H9 (cell line): Measurements from ENCODE around the gene HDHD3. TPM values are rescaled to one million over a fixed set of nuclear protein-coding genes. Genes with fewer than 3 reads are reported as not detected.

Experiments
- DNase-seq: peaks from one replicate; pipeline ENCODE4 v3.0.0-alpha.2; 2017
- H2AFZ ChIP-seq: one replicate; pipeline ENCODE4 v1.6.1; 2013; ENCODE audit warnings: mild to moderate bottlenecking, low read length, control low read depth, moderate library complexity
- H2AK5ac ChIP-seq: 2 replicates; pipeline ENCODE4 v1.6.1; 2013; ENCODE audit warnings: low read length, control low read depth, mixed read lengths; ENCODE audit not compliant: insufficient read length
- H2BK120ac ChIP-seq: one replicate; pipeline ENCODE4 v1.6.1; 2013; ENCODE audit warnings: low read depth, mild to moderate bottlenecking, low read length, control low read depth, inconsistent platforms; ENCODE audit not compliant: poor library complexity, severe bottlenecking
- H2BK12ac ChIP-seq: 2 replicates; pipeline ENCODE4 v1.6.1; 2013; ENCODE audit warnings: low read length, control low read depth, mixed read lengths, low read depth; ENCODE audit not compliant: insufficient read length
- H2BK15ac ChIP-seq: 2 replicates; pipeline ENCODE4 v1.6.1; 2013; ENCODE audit warnings: low read depth, low read length, control low read depth
- H2BK20ac ChIP-seq: one replicate; pipeline ENCODE4 v1.6.1; 2013; ENCODE audit warnings: low read depth, mild to moderate bottlenecking, low read length, control low read depth, inconsistent platforms; ENCODE audit not compliant: poor library complexity, severe bottlenecking
- H2BK5ac ChIP-seq: 2 replicates; pipeline ENCODE4 v1.6.1; 2013; ENCODE audit warnings: low read length, control low read depth, mixed read lengths; ENCODE audit not compliant: insufficient read length
- H3K14ac ChIP-seq: 2 replicates; pipeline ENCODE4 v1.6.1; 2013; ENCODE audit warnings: low read length, control low read depth; ENCODE audit not compliant: insufficient read depth
- H3K18ac ChIP-seq: 2 replicates; pipeline ENCODE4 v1.6.1; 2013; ENCODE audit warnings: low read depth, mild to moderate bottlenecking, mixed read lengths, low read length, control low read depth; ENCODE audit not compliant: insufficient read length
- H3K23ac ChIP-seq: 2 replicates; pipeline ENCODE4 v1.6.1; 2013; ENCODE audit warnings: low read length, control low read depth, mixed read lengths, low read depth; ENCODE audit not compliant: insufficient read length
- H3K23me2 ChIP-seq: 2 replicates; pipeline ENCODE4 v1.6.1; 2013; ENCODE audit warnings: low read depth, mild to moderate bottlenecking, mixed read lengths, low read length, control low read depth; ENCODE audit not compliant: insufficient read length, poor library complexity, severe bottlenecking
- H3K27ac ChIP-seq: 2 replicates; pipeline ENCODE4 v1.5.1; 2013; ENCODE audit warnings: low read length, control low read depth, mixed read lengths, low read depth; ENCODE audit not compliant: insufficient read length
- H3K27me3 ChIP-seq: 2 replicates; pipeline ENCODE4 v1.6.1; 2013; ENCODE audit warnings: low read length, control low read depth, inconsistent platforms; ENCODE audit not compliant: insufficient read depth
- H3K4ac ChIP-seq: 2 replicates; pipeline ENCODE4 v1.6.1; 2013; ENCODE audit warnings: low read depth, mild to moderate bottlenecking, control low read depth, inconsistent platforms, low read length, moderate library complexity
- H3K4me1 ChIP-seq: 2 replicates; pipeline ENCODE4 v1.6.1; 2013; ENCODE audit warnings: low read length, control low read depth, inconsistent platforms; ENCODE audit not compliant: insufficient read depth
- H3K4me2 ChIP-seq: 2 replicates; pipeline ENCODE4 v1.6.1; 2013; ENCODE audit warnings: low read length, control low read depth, mixed read lengths; ENCODE audit not compliant: insufficient read length, insufficient read depth
- H3K56ac ChIP-seq: 2 replicates; pipeline ENCODE4 v1.6.1; 2013; ENCODE audit warnings: low read depth, mild to moderate bottlenecking, mixed read lengths, low read length, control low read depth; ENCODE audit not compliant: insufficient read length
- H3K79me1 ChIP-seq: 2 replicates; pipeline ENCODE4 v1.6.1; 2013; ENCODE audit warnings: low read depth, mild to moderate bottlenecking, moderate library complexity, low read length, control low read depth, inconsistent platforms; ENCODE audit not compliant: insufficient read depth, poor library complexity, severe bottlenecking
- H3K79me2 ChIP-seq: 2 replicates; pipeline ENCODE4 v1.6.1; 2013; ENCODE audit warnings: low read length, control low read depth, inconsistent platforms; ENCODE audit not compliant: insufficient read depth
- H3K9ac ChIP-seq: 2 replicates; pipeline ENCODE4 v1.6.1; 2013; ENCODE audit warnings: low read length, control low read depth, mixed read lengths; ENCODE audit not compliant: insufficient read length; ENCODE audit errors: extremely low read depth
- H3K9me3 ChIP-seq: one replicate; pipeline ENCODE4 v1.6.1; 2013; ENCODE audit warnings: low read depth, low read length, inconsistent platforms; ENCODE audit not compliant: control insufficient read depth
- H3T11ph ChIP-seq: one replicate; pipeline ENCODE4 v1.6.1; 2013; ENCODE audit warnings: mild to moderate bottlenecking, low read length, control low read depth, inconsistent platforms
- H4K20me1 ChIP-seq: one replicate; pipeline ENCODE4 v1.6.1; 2013; ENCODE audit not compliant: control insufficient read depth, insufficient read length, insufficient read depth
- H4K5ac ChIP-seq: 2 replicates; pipeline ENCODE4 v1.6.1; 2013; ENCODE audit warnings: low read depth, mild to moderate bottlenecking, mixed read lengths, low read length, control low read depth; ENCODE audit not compliant: insufficient read length
- H4K8ac ChIP-seq: replicated peaks from 2 replicates; pipeline ENCODE4 v1.6.1; 2013; ENCODE audit warnings: low read length, control low read depth, mixed read lengths, low read depth; ENCODE audit not compliant: insufficient read length
- H4K91ac ChIP-seq: 2 replicates; pipeline ENCODE4 v1.6.1; 2013; ENCODE audit warnings: low read depth, mild to moderate bottlenecking, moderate library complexity, mixed read lengths, low read length, control low read depth; ENCODE audit not compliant: insufficient read length
- H3K27ac Mint-ChIP-seq, 3 experiments: 2 replicates in 2 of 3; 3 replicates in 1 of 3; pipeline ENCODE4 v1.8.0; 2020 to 2021; ENCODE audit warnings: mixed read lengths in 3 of 3, mild to moderate bottlenecking in 1 of 3, moderate library complexity in 1 of 3
- H3K27me3 Mint-ChIP-seq: 2 replicates; pipeline ENCODE4 v1.8.0; 2021; ENCODE audit warnings: low read depth, mild to moderate bottlenecking, moderate library complexity, mixed read lengths
- H3K36me3 Mint-ChIP-seq, 3 experiments: 2 replicates in 2 of 3; 3 replicates in 1 of 3; pipeline ENCODE4 v1.8.0; 2020 to 2021; ENCODE audit warnings: low read depth in 3 of 3, mixed read lengths in 3 of 3; ENCODE audit not compliant: insufficient read depth in 1 of 3
- H3K4me1 Mint-ChIP-seq, 2 experiments: 2 replicates each; pipeline ENCODE4 v1.8.0; 2020; ENCODE audit warnings: mixed read lengths in 2 of 2
- H3K4me3 Mint-ChIP-seq, 2 experiments: 2 replicates in 1 of 2; 3 replicates in 1 of 2; pipeline ENCODE4 v1.8.0; 2020 to 2021; ENCODE audit warnings: mild to moderate bottlenecking in 2 of 2, mixed read lengths in 2 of 2, moderate library complexity in 1 of 2
- H3K9me3 Mint-ChIP-seq, 2 experiments: 2 replicates in 1 of 2; 3 replicates in 1 of 2; pipeline ENCODE4 v1.8.0; 2020; ENCODE audit warnings: mild to moderate bottlenecking in 2 of 2, mixed read lengths in 2 of 2, moderate library complexity in 1 of 2
- CTCF ChIP-seq: fragments of 200-600 bp; sonication (generic); conservative IDR thresholded peaks from 3 replicates; pipeline ENCODE4 v1.8.0; 2021; ENCODE audit warnings: antibody characterized with exemption, mild to moderate bottlenecking
- WGBS: extraction: QIAGEN DNeasy Blood & Tissue Kit; methylation state at CpG from one replicate; pipeline ENCODE4 v1.1.7; 2013; ENCODE audit warnings: missing lambda C conversion rate, low lambda C conversion rate, mixed read lengths; ENCODE audit not compliant: insufficient read length; ENCODE audit errors: extremely low coverage; 5-methylcytosine and 5-hydroxymethylcytosine counted together
- total RNA-seq: library from RNA; stranded (reverse); gene quantifications from 2 replicates; pipeline ENCODE4 v1.2.1, GENCODE V29; 2021

HDHD3 gene
- total RNA-seq, 1 experiment from 2014 or later: 10.9 TPM

DNA sequence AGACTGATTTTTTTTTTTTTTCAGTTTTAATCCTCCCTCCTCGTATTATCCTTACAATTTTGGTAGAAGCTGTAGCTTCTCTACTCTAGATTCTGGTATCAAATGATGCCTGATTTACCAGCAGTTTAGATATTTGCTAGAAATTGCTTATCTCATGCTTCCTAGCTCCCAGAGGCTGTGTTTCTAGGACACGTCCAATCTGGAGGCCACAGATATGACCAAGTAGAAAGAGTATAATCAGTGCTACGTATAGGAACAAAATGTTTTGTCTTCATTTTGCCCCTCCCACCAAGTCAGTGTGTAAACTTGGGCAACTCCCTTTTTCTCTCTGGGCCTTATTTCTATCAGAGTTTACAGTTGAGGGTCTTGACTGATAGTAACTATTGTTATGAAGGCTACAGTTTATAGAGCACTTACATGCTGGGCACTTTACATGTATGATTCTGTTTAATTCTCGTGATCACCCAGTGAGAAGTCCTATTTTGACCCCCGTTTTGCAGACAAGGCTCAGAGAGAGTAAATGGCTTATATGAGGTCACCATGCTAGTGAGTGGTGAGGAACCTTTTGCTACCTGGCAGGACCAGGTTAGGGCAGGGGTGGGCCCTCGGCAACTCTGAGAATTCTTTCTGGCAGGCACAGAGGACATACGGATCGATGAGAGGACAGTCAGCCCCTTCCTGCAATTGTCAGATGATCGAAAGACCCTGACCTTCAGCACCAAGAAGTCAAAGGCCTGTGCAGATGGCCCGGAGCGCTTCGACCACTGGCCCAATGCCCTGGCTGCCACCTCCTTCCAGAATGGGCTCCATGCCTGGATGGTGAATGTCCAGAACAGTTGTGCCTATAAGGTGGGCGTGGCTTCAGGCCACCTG, 7.6 kb downstream of the HDHD3 start:
- H4K5ac ChIP-seq: no peak overlapping the region
- H3K23me2 ChIP-seq: peaks cover 3% of the 10 kb centered on the region
- no peak overlapping the region for H3T11ph ChIP-seq
- no peaks in the 10 kb centered on the region for H3K4me1 ChIP-seq
- no peak overlapping the region for H3K4me3 Mint-ChIP-seq
- no peak for DNase-seq
- no peaks in the 10 kb centered on the region for H3K27me3 Mint-ChIP-seq
- H3K79me2 ChIP-seq: no peaks in the 10 kb centered on the region
- no peak overlapping the region for H2BK120ac ChIP-seq
- no peaks in the 10 kb centered on the region for H3K9me3 ChIP-seq
- no peak for TF ChIP-seq CTCF
- no peaks in the 10 kb centered on the region for H3K9me3 Mint-ChIP-seq
- H3K4me1 Mint-ChIP-seq: peaks cover 8 to 15% of the 10 kb centered on the region in 2 experiments
- H3K27ac ChIP-seq: no peak overlapping the region
- no peak overlapping the region for H3K9ac ChIP-seq
- no peak overlapping the region for H3K14ac ChIP-seq
- H2AK5ac ChIP-seq: no peak overlapping the region
- H2AFZ ChIP-seq: no peak overlapping the region
- no CpG with 5 or more reads among the region's 13 CpGs for WGBS
- no peak overlapping the region for H3K27ac Mint-ChIP-seq
- H3K18ac ChIP-seq: no peak overlapping the region
- no peak overlapping the region for H2BK5ac ChIP-seq
- H3K23ac ChIP-seq: no peak overlapping the region
- H3K79me1 ChIP-seq: no peaks in the 10 kb centered on the region
- no peak overlapping the region for H2BK15ac ChIP-seq
- peaks cover 0 to 20% (median 9%) of the 10 kb centered on the region in 3 experiments; a peak in 5 of 7 replicates for H3K36me3 Mint-ChIP-seq
- no peak overlapping the region for H3K4me2 ChIP-seq
- H4K8ac ChIP-seq: no peak overlapping the region
- H4K91ac ChIP-seq: peak overlapping the region; percentile 26
- H4K20me1 ChIP-seq: no peaks in the 10 kb centered on the region
- no peak overlapping the region for H2BK20ac ChIP-seq
- H3K27me3 ChIP-seq: no peaks in the 10 kb centered on the region
- no peak overlapping the region for H2BK12ac ChIP-seq
- H3K56ac ChIP-seq: no peak overlapping the region
- no peak overlapping the region for H3K4ac ChIP-seq
